KOPT-K1 (cell line): ENCODE data around the gene TSPAN5.
A peak's percentile ranks its signal among the peaks of the same experiment; 100 is the strongest.

Experiments used
- H3K27ac ChIP-seq: fragments of 200-600 bp; sonication (generic); 2 replicates; pipeline ENCODE4 v1.5.1; 2016; ENCODE audit warnings: antibody characterized with exemption, mild to moderate bottlenecking, low read depth, low read length; ENCODE audit not compliant: poor library complexity, severe bottlenecking
- H3K36me3 ChIP-seq: fragments of 200-600 bp; sonication (generic); 2 replicates; pipeline ENCODE4 v1.5.1; 2017; ENCODE audit warnings: antibody characterized with exemption, mild to moderate bottlenecking, low read length, moderate library complexity; ENCODE audit not compliant: insufficient read depth
- H3K9me3 ChIP-seq: fragments of 200-600 bp; sonication (generic); 2 replicates; pipeline ENCODE4 v1.5.1; 2017; ENCODE audit warnings: antibody characterized with exemption, low read length, mild to moderate bottlenecking; ENCODE audit not compliant: insufficient read depth, poor library complexity, severe bottlenecking

The TSPAN5 gene

DNA sequence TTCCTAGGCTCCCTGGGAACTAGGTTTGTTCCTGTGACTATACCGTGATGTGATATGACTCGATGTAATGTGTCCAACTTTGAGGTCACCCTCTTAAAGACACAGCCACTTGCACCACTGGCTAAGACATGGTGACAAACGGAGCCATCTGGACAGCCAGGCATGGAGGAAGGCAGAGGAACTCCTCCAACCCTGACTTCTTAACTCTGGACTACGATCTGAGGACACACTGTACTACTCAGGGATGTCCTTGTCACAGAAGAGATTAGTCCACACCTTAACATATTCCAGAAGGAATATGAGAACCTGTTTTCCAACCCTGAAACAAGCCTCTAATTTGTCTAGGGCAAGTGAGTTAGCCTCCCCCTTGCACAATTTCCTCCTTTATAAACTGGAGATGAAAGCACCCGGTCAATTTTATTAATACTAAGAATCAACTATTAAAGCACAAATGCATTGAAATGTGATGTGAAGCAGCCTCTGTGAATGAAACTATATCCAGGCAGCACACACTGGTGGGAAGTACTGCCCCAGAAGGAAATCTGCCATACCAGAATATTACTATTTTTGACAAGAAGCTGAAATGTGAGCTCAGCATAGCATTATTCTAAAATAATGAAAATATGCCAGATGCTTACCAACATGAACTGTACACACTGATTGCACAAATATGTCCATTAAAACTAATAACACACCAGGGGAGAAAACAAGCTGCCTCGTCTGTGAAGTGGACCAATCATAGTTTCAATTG lies 47.3 kb downstream of the TSPAN5 start:
- H3K27ac ChIP-seq: no peak overlapping the region
- H3K36me3 ChIP-seq: no peaks in the 10 kb centered on the region

DNA sequence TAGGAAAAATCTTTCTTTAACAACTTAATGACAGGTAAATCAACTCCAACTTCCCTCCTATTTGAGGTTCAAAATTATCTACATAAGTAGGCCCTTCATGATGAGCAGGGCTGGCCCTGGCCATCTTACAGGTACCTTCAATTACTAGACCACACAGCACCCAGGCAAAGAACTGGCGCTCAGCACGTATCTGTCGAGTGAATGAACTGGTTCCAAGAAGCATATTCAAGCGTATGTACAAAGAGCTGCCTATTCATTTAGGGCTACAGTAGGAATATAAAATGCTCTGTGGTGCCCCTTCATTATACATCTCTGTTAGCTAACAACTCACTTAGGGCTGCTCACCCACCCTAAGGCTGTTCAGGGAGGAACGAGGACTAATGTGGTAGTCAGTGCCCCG lies 48.0 kb downstream of the TSPAN5 start:
- Histone ChIP-seq H3K27ac (no peak overlapping the region), H3K36me3 (no peaks in the 10 kb centered on the region), H3K9me3 (no peaks in the 10 kb centered on the region)

More for the DNA sequence above, 47.3 kb downstream of the TSPAN5 start:
- no peaks in the 10 kb centered on the region for H3K9me3 ChIP-seq

DNA sequence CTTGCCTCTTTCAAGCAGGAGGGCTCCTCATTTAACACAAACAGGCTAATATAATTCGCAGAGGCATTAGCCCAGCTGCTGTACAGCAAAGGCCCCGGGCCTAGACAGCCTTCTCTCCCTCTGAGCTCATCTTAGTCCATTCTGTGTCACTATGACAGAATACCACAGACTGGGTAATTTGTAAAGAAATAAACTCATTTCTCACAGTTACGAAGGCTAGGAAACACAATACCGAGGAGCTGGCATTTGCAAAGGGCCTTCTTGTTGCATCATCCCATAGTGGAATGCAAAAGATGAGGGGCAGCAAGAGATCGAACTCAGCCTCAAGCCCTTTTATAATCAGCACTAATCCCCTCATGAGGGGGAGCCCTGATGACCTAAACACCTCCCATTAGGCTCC lies 48.5 kb downstream of the TSPAN5 start:
- Histone ChIP-seq H3K36me3 (no peaks in the 10 kb centered on the region), H3K9me3 (no peaks in the 10 kb centered on the region), H3K27ac (no peak overlapping the region)

DNA sequence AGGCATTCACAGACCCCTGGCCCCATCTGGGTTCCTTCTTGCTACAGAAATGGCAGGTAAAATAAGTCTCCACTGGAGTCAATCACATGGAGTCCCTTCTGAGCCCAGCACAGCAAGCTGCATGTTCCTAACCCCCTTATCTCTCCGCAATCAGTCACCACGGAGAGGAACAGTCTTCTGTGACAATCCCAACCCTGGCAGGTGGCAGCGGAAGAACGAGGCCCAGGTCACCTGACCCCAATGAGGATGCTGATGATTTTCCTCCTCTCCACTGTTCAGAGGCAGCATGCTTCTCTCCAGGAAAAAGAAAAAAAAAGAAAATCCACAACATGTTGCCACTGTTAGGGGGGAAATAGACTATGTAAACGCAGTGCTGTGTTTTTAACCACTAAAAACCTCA lies 50.1 kb downstream of the TSPAN5 start:
- Histone ChIP-seq H3K27ac (peak overlapping the region; percentile 45), H3K36me3 (no peaks in the 10 kb centered on the region), H3K9me3 (no peaks in the 10 kb centered on the region)

DNA sequence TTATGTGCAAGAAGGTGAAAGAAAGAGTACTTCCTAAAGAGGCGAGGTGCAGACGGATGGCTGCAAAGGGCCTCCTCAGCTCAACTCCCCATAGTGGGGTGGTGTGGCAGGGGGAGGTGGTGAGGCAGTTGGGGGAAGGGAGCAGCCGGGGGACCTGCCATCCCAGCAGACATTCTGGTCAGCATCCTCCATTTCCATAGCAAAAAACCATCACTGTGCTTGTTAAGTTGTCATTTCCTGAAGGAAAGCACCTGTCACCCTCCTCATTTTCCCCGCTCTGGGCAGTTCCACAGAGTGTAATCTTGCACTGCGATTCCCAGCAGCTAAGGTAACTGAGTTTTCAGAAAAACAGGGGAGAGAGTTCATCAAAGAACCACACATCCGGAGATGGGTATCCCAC lies 51.5 kb downstream of the TSPAN5 start:
- Histone ChIP-seq H3K27ac (no peak overlapping the region), H3K36me3 (no peaks in the 10 kb centered on the region), H3K9me3 (no peaks in the 10 kb centered on the region)

DNA sequence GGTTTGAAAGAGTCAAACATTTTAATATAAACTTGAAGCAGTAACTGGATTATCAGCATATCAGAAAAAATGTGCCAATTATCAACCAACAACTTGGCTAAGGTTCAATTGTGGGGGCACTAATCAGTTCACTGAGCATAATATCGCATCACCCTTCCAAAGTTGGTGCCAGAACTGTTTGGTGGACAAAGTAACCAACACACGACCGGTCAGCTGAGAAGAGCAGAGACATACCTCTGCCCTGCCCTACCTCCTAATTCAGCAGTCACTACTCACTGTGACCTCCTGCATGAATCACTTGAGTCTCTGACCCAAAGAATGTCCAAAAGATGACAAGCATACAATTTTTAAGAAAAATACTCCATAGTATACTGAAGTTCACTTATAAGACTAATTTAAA lies 53.2 kb downstream of the TSPAN5 start:
- no peak overlapping the region for H3K27ac ChIP-seq
- H3K36me3 ChIP-seq: no peaks in the 10 kb centered on the region
- peaks cover 10% of the 10 kb centered on the region for H3K9me3 ChIP-seq

DNA sequence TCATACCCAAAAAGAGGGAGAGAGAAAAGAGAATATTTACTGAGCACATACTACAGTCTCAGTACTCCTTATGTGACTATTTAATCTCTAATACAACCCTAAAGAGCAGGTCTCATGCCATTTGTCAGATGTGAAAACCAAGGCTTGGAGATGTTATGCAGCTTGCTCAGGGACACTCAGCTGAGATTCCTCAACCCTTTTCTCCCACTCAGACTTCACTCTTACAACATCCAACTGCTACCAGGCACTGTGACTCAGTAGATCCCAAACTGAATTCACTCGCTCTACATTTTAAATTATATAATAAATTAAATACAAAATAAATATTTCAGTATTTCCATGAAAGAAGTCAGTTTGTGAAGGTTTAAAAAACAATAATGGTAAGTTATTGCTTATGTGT lies 53.7 kb downstream of the TSPAN5 start:
- Histone ChIP-seq H3K27ac (no peak overlapping the region), H3K36me3 (no peaks in the 10 kb centered on the region), H3K9me3 (peaks cover 15% of the 10 kb centered on the region)

DNA sequence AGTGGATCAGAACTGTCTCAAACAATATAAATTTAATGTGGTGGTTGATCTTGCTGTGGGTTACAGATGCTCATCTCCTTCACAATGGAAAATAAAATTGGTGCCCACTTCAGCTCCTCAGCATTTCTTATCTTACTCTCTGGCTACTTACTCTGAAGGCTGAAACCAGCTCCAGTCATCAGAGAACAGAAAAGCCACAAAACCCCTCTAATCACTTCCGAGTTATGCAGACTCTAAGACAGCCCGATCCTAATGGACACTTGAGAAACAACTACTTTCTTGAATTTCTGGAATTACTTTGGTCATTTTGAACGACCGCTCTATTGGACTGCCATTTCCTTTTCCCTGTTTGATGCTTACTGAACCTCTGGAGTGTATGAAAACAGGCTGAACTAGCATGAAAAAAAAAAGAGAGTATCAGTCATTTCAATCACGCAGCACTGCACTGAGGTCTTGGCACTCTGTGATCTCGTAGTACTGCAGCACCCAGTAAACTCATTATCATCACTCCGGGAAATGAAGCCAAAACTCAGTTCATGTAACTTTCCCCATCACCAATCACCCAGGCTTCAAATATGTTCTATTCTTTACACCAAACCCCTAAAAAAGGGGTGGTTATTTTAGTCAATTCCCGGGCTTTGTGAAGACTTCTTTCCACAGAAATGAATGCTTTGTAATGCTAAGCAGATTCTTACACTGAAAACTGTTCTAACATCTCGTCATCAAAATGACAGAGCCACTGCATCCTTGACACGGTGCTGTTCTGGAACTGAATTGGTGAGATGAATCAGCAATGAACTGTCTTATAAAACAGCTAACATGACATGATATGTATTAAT lies 54.5 kb downstream of the TSPAN5 start:
- Histone ChIP-seq H3K9me3 (peaks cover 23% of the 10 kb centered on the region), H3K27ac (no peak overlapping the region), H3K36me3 (no peaks in the 10 kb centered on the region)

DNA sequence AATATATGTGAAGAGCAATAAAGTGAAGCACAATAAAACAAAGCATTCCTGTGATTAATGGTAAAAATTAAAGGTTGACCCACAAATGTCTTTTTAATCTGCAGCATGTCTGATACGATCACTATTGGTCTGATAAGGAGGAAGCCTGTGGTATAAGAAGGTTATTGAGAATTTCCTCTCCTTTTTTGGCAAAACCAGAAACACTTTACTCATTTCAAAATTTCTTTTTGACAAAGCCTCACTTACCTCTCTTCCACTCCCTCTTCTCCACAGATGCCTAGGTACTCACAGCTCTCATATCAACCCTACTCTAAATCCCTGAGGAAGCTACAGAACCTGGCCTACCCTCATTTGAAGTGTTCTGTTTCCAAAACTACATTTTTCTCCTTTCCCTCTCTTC lies 56.1 kb downstream of the TSPAN5 start:
- Histone ChIP-seq H3K36me3 (no peaks in the 10 kb centered on the region), H3K27ac (no peak overlapping the region), H3K9me3 (peaks cover 30% of the 10 kb centered on the region)

DNA sequence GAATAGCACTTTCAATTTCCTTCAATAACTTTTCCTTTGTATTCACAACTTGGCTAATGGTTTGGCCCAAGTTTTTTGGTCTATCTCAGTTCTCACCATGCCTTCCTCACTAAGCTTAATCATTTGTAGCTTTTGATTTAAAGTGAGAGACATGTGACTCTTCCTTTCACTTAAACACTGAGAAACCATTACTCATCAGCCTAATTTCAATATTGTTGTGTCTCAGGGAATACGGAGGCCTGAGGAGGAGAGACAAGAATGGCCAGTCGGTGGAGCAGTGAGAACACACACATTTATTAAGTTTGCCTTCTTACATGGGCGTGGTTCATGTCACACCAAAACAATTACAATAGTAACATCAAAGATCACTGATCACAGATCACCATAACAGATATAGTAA lies 56.7 kb downstream of the TSPAN5 start:
- H3K27ac ChIP-seq: no peak overlapping the region

DNA sequence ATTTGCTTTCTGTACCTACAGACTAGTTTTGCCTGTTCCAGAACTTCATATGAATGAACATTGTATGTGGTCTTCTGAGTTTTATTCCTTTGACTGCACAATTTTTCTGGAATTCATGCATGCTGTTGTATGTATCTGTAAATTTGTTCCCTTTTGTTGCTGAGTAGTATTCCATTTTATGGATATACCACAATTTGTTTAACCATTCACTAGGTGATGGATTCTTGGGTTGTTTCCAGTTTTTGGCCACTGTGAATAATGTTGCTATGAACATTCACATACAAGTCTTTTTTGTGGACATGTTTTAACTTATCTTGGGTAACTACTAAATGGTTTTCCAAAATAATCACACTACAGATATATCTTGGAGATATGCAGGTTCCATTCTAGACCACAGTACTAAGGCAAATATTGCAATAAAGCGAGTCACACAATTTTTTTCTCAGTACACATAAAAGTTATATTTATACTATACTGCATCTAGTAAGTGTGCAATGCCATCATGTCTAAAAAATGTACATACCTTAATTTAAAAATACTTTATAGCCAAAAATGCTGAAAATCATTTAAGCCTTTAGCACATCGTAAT lies 58.7 kb downstream of the TSPAN5 start:
- H3K36me3 ChIP-seq: no peaks in the 10 kb centered on the region
- no peak overlapping the region for H3K27ac ChIP-seq
- peaks cover 30% of the 10 kb centered on the region for H3K9me3 ChIP-seq

More for the DNA sequence above, 56.7 kb downstream of the TSPAN5 start:
- no peaks in the 10 kb centered on the region for H3K36me3 ChIP-seq
- H3K9me3 ChIP-seq: peaks cover 30% of the 10 kb centered on the region

DNA sequence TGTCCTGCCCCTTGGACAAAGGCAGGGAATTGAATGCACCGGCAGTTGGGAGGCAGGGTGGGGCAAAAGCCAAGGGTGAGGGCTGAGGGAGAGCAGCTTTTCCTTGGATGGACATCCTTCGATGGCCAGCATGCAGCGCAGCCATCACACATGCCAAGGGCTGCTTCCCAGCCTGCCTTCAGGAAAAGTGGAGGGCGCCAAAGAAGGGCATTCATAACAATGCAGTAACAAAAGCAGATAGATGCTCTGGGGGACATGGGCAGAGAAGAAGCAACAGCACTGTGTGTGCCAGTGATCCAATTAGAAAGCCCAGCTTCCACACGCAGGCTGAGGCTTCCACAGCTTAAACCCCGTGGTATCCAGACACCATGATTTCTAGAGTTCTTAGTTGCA lies 71.5 kb downstream of the TSPAN5 start:
- no peak overlapping the region for H3K27ac ChIP-seq
- no peaks in the 10 kb centered on the region for H3K9me3 ChIP-seq
- no peaks in the 10 kb centered on the region for H3K36me3 ChIP-seq

DNA sequence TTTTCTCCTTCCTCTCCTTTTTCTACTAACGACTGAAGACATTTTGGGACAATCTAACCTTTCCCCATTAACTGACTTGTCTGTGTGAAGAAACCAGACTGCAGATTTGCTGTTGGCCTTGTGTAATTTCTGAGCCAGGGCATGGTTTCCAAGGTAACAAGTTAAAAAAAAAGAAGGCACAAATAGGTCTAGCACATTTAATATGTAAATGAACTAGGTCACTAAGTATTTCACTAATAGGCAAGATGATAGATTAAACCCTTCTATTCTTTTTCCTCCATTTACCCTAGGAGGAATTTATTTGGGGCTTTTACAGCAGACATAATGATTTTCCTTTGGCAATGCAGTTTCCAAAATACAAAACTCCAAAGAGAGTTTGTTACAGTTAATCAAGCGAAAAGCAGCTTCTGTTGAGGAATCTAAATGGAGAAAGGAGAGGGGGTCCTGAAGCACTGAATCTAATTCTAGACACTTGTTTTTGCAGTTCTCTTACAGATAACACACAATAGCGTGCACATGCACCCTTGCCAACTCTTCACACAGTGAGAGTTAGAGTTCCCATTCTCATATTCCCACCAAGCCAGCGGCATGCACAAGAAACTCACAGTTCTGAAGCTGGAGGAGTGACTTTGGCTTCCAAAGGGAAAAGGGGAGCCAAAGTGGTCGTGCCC lies 72.0 kb downstream of the TSPAN5 start:
- Histone ChIP-seq H3K9me3 (no peaks in the 10 kb centered on the region), H3K36me3 (no peaks in the 10 kb centered on the region), H3K27ac (no peak overlapping the region)

DNA sequence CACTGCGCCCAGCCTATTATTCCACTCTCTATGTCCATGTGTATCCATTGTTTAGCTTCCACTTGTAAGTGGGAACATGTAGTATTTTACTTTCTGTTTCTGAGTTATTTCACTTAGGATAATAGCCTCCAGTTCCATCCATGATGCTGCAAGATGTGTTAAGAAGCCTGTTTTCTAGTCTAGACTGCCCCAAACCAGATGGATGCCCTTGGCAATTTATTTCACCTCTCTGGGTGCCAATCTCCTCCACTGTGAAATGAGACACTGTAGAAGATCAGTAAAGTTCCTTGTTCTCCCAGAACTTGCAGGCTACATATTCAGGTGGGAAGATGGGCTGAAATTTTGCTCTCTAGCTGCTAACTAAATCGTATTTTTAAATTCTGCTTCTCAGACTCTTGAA lies 72.8 kb downstream of the TSPAN5 start:
- Histone ChIP-seq H3K27ac (no peak overlapping the region), H3K36me3 (no peaks in the 10 kb centered on the region), H3K9me3 (no peaks in the 10 kb centered on the region)

DNA sequence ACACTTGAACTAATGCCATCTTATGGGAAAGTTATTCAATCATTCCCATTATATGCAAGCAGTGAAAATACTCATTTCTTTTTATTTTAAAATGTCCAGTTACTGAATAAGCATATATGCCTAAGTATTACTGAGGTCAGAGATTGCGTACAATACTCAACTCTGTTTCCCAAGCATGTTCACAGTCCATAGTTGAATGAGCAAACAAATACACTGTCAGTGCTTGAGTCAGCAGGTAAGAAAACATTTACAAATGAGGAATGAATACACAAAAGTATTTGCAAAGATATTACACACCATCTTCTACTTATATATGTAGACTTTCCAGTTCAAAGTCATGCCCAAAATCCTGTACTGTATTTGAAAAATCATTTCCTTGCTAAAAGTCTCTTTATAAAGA lies 74.1 kb downstream of the TSPAN5 start:
- no peaks in the 10 kb centered on the region for H3K36me3 ChIP-seq
- H3K9me3 ChIP-seq: no peaks in the 10 kb centered on the region
- H3K27ac ChIP-seq: no peak overlapping the region
